IMR-90 (cell line): ENCODE results near the gene TRIM37. TPM values are rescaled to one million over a fixed set of nuclear protein-coding genes. Genes with fewer than 3 reads are reported as not detected.

ENCODE experiments used
- ATAC-seq: fragments of 200-7000 bp; cut with Tn5 transposase; 2 replicates; pipeline ENCODE4 v1.9.1; 2020; ENCODE audit warnings: low read depth, mild to moderate bottlenecking, moderate library complexity
- BruUV-seq: library from RNA; stranded (reverse); fragments of 400-500 nt; replicated peaks from 2 replicates; lab custom pipeline; 2021; lab: Mats Ljungman, UMichigan
- CTCF ChIA-PET: fragments of 300-600 bp; formaldehyde crosslinking; extraction: SDS; loops from one replicate; lab custom pipeline; 2021; ENCODE audit warnings: antibody characterized with exemption; lab: Yijun Ruan, JAX
- POLR2A ChIA-PET: fragments of 300-600 bp; sonication (Branson Sonifier 250); formaldehyde crosslinking; loops from one replicate; lab custom pipeline; 2022; ENCODE audit warnings: antibody characterized with exemption; ENCODE audit not compliant: unreplicated experiment; lab: Charles Lee
- DNase-seq: peaks from one replicate; pipeline ENCODE4 v3.0.0; 2013
- H2AFZ ChIP-seq: replicated peaks from 2 replicates; pipeline ENCODE3; 2013; ENCODE audit warnings: low read length, mild to moderate bottlenecking; ENCODE audit not compliant: poor library complexity
- H2AK5ac ChIP-seq: 2 replicates; pipeline ENCODE4 v1.6.1; 2013; ENCODE audit warnings: low read depth, low read length, inconsistent platforms
- H2AK9ac ChIP-seq: replicated peaks from 2 replicates; pipeline ENCODE3; 2013; ENCODE audit warnings: mild to moderate bottlenecking, low read depth, low read length, moderate library complexity; ENCODE audit not compliant: poor library complexity
- H2BK120ac ChIP-seq: 2 replicates; pipeline ENCODE4 v1.6.1; 2013; ENCODE audit warnings: low read depth, low read length, inconsistent platforms
- H2BK15ac ChIP-seq: 3 replicates; pipeline ENCODE4 v1.6.1; 2013; ENCODE audit warnings: low read depth, low read length, inconsistent platforms
- H2BK20ac ChIP-seq: 2 replicates; pipeline ENCODE4 v1.6.1; 2013; ENCODE audit warnings: low read depth, mild to moderate bottlenecking, inconsistent platforms, low read length, moderate library complexity
- H2BK5ac ChIP-seq: 2 replicates; pipeline ENCODE4 v1.6.1; 2013; ENCODE audit warnings: mild to moderate bottlenecking, low read depth, low read length, inconsistent platforms; ENCODE audit not compliant: poor library complexity, severe bottlenecking
- H3K14ac ChIP-seq: replicated peaks from 2 replicates; pipeline ENCODE4 v1.6.1; 2013; ENCODE audit warnings: low read depth, low read length, inconsistent platforms
- H3K18ac ChIP-seq: 2 replicates; pipeline ENCODE4 v1.6.1; 2013; ENCODE audit warnings: low read depth, low read length, control low read depth
- H3K23ac ChIP-seq: 2 replicates; pipeline ENCODE4 v1.6.1; 2013; ENCODE audit warnings: low read depth, low read length, inconsistent platforms
- H3K27ac ChIP-seq: 2 replicates; pipeline ENCODE4 v1.5.1; 2013; ENCODE audit warnings: mild to moderate bottlenecking, control low read depth, low read length; ENCODE audit not compliant: insufficient read depth
- H3K27me3 ChIP-seq: 2 replicates; pipeline ENCODE4 v1.6.1; 2013; ENCODE audit warnings: low read length; ENCODE audit not compliant: control insufficient read depth, insufficient read depth
- H3K36me3 ChIP-seq: 2 replicates; pipeline ENCODE4 v1.6.1; 2013; ENCODE audit warnings: low read length, mixed read lengths; ENCODE audit not compliant: control insufficient read depth, insufficient read depth
- H3K4ac ChIP-seq: 2 replicates; pipeline ENCODE4 v1.6.1; 2013; ENCODE audit warnings: low read depth, low read length, inconsistent platforms
- H3K4me1 ChIP-seq: 2 replicates; pipeline ENCODE4 v1.6.1; 2013; ENCODE audit warnings: low read length, mixed read lengths; ENCODE audit not compliant: control insufficient read depth, insufficient read depth
- H3K4me2 ChIP-seq: 2 replicates; pipeline ENCODE4 v1.6.1; 2013; ENCODE audit warnings: low read depth, mild to moderate bottlenecking, control low read depth, low read length, moderate library complexity
- H3K4me3 ChIP-seq: 2 replicates; pipeline ENCODE4 v1.5.1; 2013; ENCODE audit warnings: low read depth, mild to moderate bottlenecking, control low read depth, low read length, moderate library complexity; ENCODE audit not compliant: insufficient read depth
- H3K56ac ChIP-seq: 2 replicates; pipeline ENCODE4 v1.6.1; 2013; ENCODE audit warnings: low read length, inconsistent platforms; ENCODE audit not compliant: insufficient read depth; ENCODE audit errors: extremely low read depth
- H3K79me1 ChIP-seq, 2 experiments: 2 replicates each; pipeline ENCODE4 v1.6.1; 2013; ENCODE audit warnings: low read length in 2 of 2, inconsistent platforms in 1 of 2, low read depth in 1 of 2
- H3K9ac ChIP-seq: 2 replicates; pipeline ENCODE4 v1.6.1; 2013; ENCODE audit warnings: low read depth, low read length, control low read depth
- H3K9me1 ChIP-seq: 2 replicates; pipeline ENCODE4 v1.6.1; 2013; ENCODE audit warnings: low read length, inconsistent platforms; ENCODE audit not compliant: insufficient read depth
- H3K9me3 ChIP-seq: 2 replicates; pipeline ENCODE4 v1.6.1; 2013; ENCODE audit warnings: low read length; ENCODE audit not compliant: control insufficient read depth, insufficient read depth
- H4K20me1 ChIP-seq: 2 replicates; pipeline ENCODE4 v1.6.1; 2013; ENCODE audit warnings: low read length, inconsistent platforms; ENCODE audit not compliant: insufficient read depth
- H4K5ac ChIP-seq: 2 replicates; pipeline ENCODE4 v1.6.1; 2013; ENCODE audit warnings: mild to moderate bottlenecking, low read depth, low read length, control low read depth
- H4K8ac ChIP-seq, 2 experiments: 2 replicates each; pipeline ENCODE4 v1.6.1; 2013; ENCODE audit warnings: low read depth in 2 of 2, low read length in 2 of 2, control low read depth in 1 of 2, inconsistent platforms in 1 of 2
- H4K91ac ChIP-seq: 2 replicates; pipeline ENCODE4 v1.6.1; 2013; ENCODE audit warnings: low read depth, low read length, inconsistent platforms; ENCODE audit not compliant: insufficient read depth
- BHLHE40 ChIP-seq: fragments of 150-350 bp; IDR thresholded peaks from 2 replicates; pipeline ENCODE4 v1.6.1; 2016; ENCODE audit warnings: mild to moderate bottlenecking, low read depth, low read length
- CEBPB ChIP-seq: IDR thresholded peaks from 2 replicates; pipeline ENCODE4 v1.6.1; 2012; ENCODE audit warnings: low read depth, low read length, improper control_type of control experiment
- CHD1 ChIP-seq: IDR thresholded peaks from 2 replicates; pipeline ENCODE4 v1.6.1; 2012; ENCODE audit warnings: low read depth, low read length, improper control_type of control experiment
- FOS ChIP-seq: fragments of 150-350 bp; IDR thresholded peaks from 2 replicates; pipeline ENCODE4 v1.6.1; 2016; ENCODE audit warnings: low read depth, low read length
- MAZ ChIP-seq: IDR thresholded peaks from 2 replicates; pipeline ENCODE4 v1.6.1; 2012; ENCODE audit warnings: low read depth, mild to moderate bottlenecking, low read length, improper control_type of control experiment, moderate library complexity, borderline replicate concordance
- MXI1 ChIP-seq: IDR thresholded peaks from 2 replicates; pipeline ENCODE4 v1.6.1; 2012; ENCODE audit warnings: low read depth, mild to moderate bottlenecking, low read length, moderate library complexity, borderline replicate concordance
- NFE2L2 ChIP-seq: fragments of 150-350 bp; IDR thresholded peaks from 2 replicates; pipeline ENCODE4 v1.6.1; 2016; ENCODE audit warnings: low read depth, mild to moderate bottlenecking, low read length
- POLR2A ChIP-seq: IDR thresholded peaks from 2 replicates; pipeline ENCODE4 v1.6.1; 2012; ENCODE audit warnings: mild to moderate bottlenecking, low read depth, low read length
- RAD21 ChIP-seq: IDR thresholded peaks from 2 replicates; pipeline ENCODE4 v1.6.1; 2012; ENCODE audit warnings: low read length, improper control_type of control experiment
- RCOR1 ChIP-seq: IDR thresholded peaks from 2 replicates; pipeline ENCODE4 v1.6.1; 2012; ENCODE audit warnings: mild to moderate bottlenecking, low read length, improper control_type of control experiment; ENCODE audit not compliant: insufficient replicate concordance
- RFX5 ChIP-seq: IDR thresholded peaks from 2 replicates; pipeline ENCODE4 v1.8.0; 2012; ENCODE audit warnings: low read depth, mild to moderate bottlenecking, low read length, moderate library complexity
- SMC3 ChIP-seq: fragments of 150-350 bp; IDR thresholded peaks from 2 replicates; pipeline ENCODE4 v1.6.1; 2016; ENCODE audit warnings: low read depth, mild to moderate bottlenecking, antibody characterized with exemption, low read length, moderate library complexity
- WGBS, 2 experiments: methylation state at CpG; one replicate each; pipeline versions ENCODE4 v1.1.5 to v1.1.7; 2013; ENCODE audit warnings: missing lambda C conversion rate in 2 of 2; ENCODE audit not compliant: insufficient read length in 1 of 2; ENCODE audit errors: extremely low coverage in 2 of 2; 5-methylcytosine and 5-hydroxymethylcytosine counted together
- dilution Hi-C: fragments of 300-500 bp; cut with HindIII; formaldehyde crosslinking; loops from one replicate; pipeline ENCODE4 v1.14.3; 2018; ENCODE audit warnings: low sequenced_read_pairs; ENCODE audit not compliant: unreplicated experiment
- in situ Hi-C: fragments of 300-500 bp; cut with MboI; formaldehyde crosslinking; loops from 3 replicates; pipeline ENCODE4 v1.14.3; 2019; ENCODE audit warnings: low sequenced_read_pairs, inconsistent platforms, mixed read lengths
- intact Hi-C: fragments of 100-400 bp; cut with micrococcal nuclease; formaldehyde crosslinking; loops from 2 replicates; pipeline ENCODE4 v1.10.0; 2022
- polyA plus RNA-seq, 3 experiments: library from polyadenylated mRNA; depleted of rRNA; stranded (reverse); fragments of >200 nt; gene quantifications; 2 replicates each; pipeline ENCODE4 v1.2.3, GENCODE V29; 2012; ENCODE audit warnings: low replicate concordance in 1 of 3
- total RNA-seq: library from RNA; depleted of rRNA; stranded (reverse); fragments of >200 nt; gene quantifications from 2 replicates; pipeline ENCODE4 v1.2.3, GENCODE V29; 2012
- TF ChIP-seq, protein P1 (sequence below): conservative IDR thresholded peaks from 2 replicates; pipeline ENCODE4 v1.5.1; 2012; ENCODE audit warnings: mild to moderate bottlenecking, low read depth, low read length, improper control_type of control experiment
- TF ChIP-seq, protein P2 (sequence below): fragments of 150-350 bp; IDR thresholded peaks from 2 replicates; pipeline ENCODE4 v1.6.1; 2016; ENCODE audit warnings: low read depth, mild to moderate bottlenecking, low read length, moderate library complexity, borderline replicate concordance

Gene TRIM37
- total and polyA plus RNA-seq, 2 of the 4 experiments (the other 2 are of a cell fraction), result 12.1 to 24.9 TPM

DNA sequence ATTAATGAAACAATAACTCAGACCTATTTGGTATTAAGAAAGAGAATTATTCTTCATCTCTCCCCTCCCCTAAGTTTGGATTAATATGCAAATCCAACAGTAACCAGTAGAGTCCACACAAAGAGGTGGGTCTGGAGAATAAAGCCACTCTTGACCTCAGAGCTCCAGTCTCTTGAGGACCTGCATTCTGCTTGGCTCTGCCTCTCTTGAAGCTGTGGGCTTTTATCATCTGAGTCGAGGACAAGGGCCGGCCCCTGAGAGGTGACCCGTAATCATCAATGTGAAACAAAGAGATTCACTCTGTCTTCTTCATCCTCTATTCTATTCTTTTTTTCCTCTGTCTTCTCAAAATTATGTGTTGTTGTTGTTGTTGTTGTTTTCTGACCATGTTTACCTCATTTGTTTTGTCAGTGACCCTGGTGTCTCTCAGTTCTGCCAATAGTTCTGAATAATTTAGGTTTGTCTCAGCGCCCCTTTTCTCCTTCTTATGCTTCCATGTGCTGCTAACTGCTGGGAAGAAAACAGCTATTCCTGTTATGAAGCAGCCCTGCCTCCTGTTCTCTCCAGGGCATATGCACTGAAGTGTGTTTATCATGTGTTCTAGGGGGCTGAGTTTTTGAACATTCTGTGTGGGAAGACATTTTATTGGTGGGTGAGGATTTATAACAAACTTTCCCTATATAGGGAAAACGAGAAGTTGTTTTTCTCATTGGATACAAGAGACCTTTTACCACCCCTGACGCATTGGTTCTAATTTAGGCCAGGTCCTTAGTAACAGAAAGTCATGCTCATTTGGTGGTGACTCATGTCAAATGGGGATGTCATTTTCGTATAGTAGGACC lies 135.8 kb downstream of the TRIM37 start (continued):
- TF ChIP-seq RCOR1, result no peak

- H2BK15ac ChIP-seq, result no peak overlapping the region
- no peak overlapping the region for H2AFZ ChIP-seq
- H3K4me2 ChIP-seq, result peak overlapping the region; percentile 25
- H4K20me1 ChIP-seq, result no peaks in the 10 kb centered on the region
- dilution Hi-C loops, result no loop called here
- no peak overlapping the region for H4K8ac ChIP-seq
- H3K9me1 ChIP-seq, result peaks cover 5% of the 10 kb centered on the region
- no peak overlapping the region for H2AK9ac ChIP-seq
- no peak overlapping the region for H2BK20ac ChIP-seq
- peak; percentile 54 for DNase-seq
- H4K91ac ChIP-seq, result no peak overlapping the region
- H4K5ac ChIP-seq, result no peak overlapping the region
- H3K27me3 ChIP-seq, result no peaks in the 10 kb centered on the region
- ChIA-PET POLR2A (no interaction called here), CTCF (interaction anchor here (0.5 to 1.3 kb wide), 5 partner anchors 10 to 45 kb away, joined by 3 to 5 read pairs (median 3); no protein-coding TSS in a partner anchor)
- H3K9ac ChIP-seq, result no peak overlapping the region
- no peak overlapping the region for H3K14ac ChIP-seq
- no peaks in the 10 kb centered on the region for H3K9me3 ChIP-seq
- no peaks in the 10 kb centered on the region for H3K36me3 ChIP-seq
- H3K23ac ChIP-seq, result no peak overlapping the region
- no peak overlapping the region for H3K4ac ChIP-seq
- H3K27ac ChIP-seq, result no peak overlapping the region
- WGBS, 2 experiments, result 100% methylated on average over 2 of the region's 4 CpGs; no CpG with 5 or more reads in 1 of the 2 experiments
- no peak overlapping the region for H3K4me3 ChIP-seq
- H2BK5ac ChIP-seq, result no peak overlapping the region
- peak; percentile 91 for ATAC-seq
- no TSS peak for BruUV-seq
- H3K18ac ChIP-seq, result no peak overlapping the region; the same call in 1 of the 2 replicates
- H2BK120ac ChIP-seq, result no peak overlapping the region; the same call in 1 of the 2 replicates
- H2AK5ac ChIP-seq, result no peak overlapping the region
- intact Hi-C loops, result no loop called here
- no peak overlapping the region for H3K56ac ChIP-seq
- H3K4me1 ChIP-seq, result peaks cover 7% of the 10 kb centered on the region
- H3K79me1 ChIP-seq, result no peaks in the 10 kb centered on the region
- in situ Hi-C loops, result no loop called here
- TF ChIP-seq RCOR1, result no peak
- TF ChIP-seq BHLHE40, result no peak
- no peak for TF ChIP-seq NFE2L2
- no peak for TF ChIP-seq POLR2A
- TF ChIP-seq, protein P1, sequence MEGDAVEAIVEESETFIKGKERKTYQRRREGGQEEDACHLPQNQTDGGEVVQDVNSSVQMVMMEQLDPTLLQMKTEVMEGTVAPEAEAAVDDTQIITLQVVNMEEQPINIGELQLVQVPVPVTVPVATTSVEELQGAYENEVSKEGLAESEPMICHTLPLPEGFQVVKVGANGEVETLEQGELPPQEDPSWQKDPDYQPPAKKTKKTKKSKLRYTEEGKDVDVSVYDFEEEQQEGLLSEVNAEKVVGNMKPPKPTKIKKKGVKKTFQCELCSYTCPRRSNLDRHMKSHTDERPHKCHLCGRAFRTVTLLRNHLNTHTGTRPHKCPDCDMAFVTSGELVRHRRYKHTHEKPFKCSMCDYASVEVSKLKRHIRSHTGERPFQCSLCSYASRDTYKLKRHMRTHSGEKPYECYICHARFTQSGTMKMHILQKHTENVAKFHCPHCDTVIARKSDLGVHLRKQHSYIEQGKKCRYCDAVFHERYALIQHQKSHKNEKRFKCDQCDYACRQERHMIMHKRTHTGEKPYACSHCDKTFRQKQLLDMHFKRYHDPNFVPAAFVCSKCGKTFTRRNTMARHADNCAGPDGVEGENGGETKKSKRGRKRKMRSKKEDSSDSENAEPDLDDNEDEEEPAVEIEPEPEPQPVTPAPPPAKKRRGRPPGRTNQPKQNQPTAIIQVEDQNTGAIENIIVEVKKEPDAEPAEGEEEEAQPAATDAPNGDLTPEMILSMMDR, result no peak
- no peak for TF ChIP-seq MAZ
- TF ChIP-seq, protein P2, sequence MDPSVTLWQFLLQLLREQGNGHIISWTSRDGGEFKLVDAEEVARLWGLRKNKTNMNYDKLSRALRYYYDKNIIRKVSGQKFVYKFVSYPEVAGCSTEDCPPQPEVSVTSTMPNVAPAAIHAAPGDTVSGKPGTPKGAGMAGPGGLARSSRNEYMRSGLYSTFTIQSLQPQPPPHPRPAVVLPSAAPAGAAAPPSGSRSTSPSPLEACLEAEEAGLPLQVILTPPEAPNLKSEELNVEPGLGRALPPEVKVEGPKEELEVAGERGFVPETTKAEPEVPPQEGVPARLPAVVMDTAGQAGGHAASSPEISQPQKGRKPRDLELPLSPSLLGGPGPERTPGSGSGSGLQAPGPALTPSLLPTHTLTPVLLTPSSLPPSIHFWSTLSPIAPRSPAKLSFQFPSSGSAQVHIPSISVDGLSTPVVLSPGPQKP, result no peak
- no peak for TF ChIP-seq CHD1
- no peak for TF ChIP-seq SMC3
- TF ChIP-seq RAD21, result no peak
- TF ChIP-seq RFX5, result no peak
- TF ChIP-seq MXI1, result no peak
- TF ChIP-seq FOS, result no peak
- no peak for TF ChIP-seq CEBPB
Observed at GRCh38 chr17:58969612-58970011, 137.1 kb downstream of the TRIM37 start.
